ENCODE data around the gene HOXD13.

The HOXD13 gene

DNA sequence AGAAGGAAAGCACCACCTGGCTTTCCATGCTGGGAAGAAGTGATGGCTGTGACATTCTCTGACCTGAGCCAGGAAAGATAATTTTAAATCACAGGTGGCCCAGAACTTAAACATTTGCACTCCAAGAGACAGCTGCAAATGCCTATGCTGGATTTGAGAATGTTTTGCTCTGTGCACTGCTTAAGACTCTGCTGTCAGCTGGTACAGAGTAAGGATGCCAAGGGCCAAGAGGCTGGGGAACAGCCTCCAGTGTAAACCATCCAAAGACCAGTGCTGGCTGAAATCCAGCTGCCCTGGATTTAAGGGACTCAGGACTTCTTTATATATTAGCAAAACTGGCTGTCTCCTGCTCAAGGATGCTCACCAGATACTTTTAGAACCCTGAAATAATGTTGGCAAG is 40.9 kb downstream of the HOXD13 start:
- no peak for DNase-seq

- no peak for DNase-seq
These were observed 41.5 kb downstream of the HOXD13 start for GRCh38 chr2:176134035-176134434.

DNA sequence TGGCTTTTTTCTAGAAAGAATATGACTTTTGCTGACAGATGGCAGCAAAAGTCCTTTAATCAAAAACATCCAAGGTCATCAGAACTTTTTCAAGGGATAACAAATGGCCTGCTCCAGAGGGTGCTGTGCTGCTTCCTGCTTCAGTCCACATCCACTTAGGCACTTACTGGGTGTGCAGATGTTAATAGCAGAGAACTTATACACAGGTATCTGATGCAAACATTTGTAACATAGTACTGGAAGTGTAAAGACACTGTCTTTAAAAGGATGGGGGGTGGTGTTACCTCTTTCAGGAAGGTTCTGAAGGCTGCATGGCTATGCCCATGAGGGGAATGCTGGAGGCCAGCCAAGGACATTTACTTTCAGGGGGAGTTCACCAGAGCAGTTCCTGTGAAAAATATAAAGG is 42.5 kb downstream of the HOXD13 start:
- no peak for DNase-seq

GRCh38 chr2:176136374-176137251 is 44.1 kb downstream of the HOXD13 start:
- DNase-seq: no peak

GRCh38 chr2:176137252-176137580 is 44.7 kb downstream of the HOXD13 start:
- DNase-seq: no peak

DNA sequence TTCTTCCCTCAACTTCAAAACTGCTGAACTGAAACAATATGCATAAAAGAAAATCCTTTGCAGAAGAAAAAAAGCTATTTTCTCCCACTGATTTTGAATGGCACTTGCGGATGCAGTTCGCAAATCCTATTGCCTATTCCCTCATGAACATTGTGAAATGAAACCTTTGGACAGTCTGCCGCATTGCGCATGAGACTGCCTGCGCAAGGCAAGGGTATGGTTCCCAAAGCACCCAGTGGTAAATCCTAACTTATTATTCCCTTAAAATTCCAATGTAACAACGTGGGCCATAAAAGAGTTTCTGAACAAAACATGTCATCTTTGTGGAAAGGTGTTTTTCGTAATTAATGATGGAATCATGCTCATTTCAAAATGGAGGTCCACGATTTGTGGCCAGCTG is 45.4 kb downstream of the HOXD13 start:
- DNase-seq: no peak

GRCh38 chr2:176138526-176138922 is 46.0 kb downstream of the HOXD13 start:
- no peak for DNase-seq

DNA sequence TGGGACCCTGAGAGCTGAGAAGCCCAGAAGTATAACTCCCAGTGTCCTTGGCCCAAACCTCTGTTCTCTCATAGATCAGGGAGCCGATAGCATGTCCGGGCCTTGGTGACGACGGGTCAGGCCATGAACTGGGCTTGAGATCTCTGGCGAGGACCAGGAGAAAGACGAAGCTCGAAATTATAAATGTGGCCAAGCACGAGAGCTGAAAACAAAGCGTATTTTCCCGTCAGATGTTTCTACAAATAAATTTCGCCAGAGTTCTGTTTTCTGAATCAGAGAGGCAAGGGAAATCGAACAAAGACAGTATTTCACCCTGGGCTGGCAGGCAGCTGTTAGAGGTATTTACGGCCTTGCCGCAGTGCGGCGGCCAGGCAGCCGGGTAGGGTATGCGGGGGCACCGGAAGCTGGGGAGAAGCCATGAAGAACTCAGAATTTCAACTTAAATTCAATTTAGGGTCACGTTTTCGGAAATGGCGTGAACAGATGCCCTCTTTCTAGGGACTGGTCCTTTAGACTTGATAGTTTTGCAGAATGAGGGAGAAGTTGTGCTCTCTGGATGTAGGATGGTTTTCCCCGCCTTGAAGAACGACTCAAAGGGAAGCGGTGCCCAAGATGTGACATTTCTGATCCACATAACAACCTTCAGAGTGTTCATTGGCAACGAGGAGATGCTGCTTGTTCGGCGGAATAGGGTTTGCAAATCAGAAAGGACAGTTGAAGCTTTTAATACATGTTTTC is 46.6 kb downstream of the HOXD13 start:
- DNase-seq: no peak

DNA sequence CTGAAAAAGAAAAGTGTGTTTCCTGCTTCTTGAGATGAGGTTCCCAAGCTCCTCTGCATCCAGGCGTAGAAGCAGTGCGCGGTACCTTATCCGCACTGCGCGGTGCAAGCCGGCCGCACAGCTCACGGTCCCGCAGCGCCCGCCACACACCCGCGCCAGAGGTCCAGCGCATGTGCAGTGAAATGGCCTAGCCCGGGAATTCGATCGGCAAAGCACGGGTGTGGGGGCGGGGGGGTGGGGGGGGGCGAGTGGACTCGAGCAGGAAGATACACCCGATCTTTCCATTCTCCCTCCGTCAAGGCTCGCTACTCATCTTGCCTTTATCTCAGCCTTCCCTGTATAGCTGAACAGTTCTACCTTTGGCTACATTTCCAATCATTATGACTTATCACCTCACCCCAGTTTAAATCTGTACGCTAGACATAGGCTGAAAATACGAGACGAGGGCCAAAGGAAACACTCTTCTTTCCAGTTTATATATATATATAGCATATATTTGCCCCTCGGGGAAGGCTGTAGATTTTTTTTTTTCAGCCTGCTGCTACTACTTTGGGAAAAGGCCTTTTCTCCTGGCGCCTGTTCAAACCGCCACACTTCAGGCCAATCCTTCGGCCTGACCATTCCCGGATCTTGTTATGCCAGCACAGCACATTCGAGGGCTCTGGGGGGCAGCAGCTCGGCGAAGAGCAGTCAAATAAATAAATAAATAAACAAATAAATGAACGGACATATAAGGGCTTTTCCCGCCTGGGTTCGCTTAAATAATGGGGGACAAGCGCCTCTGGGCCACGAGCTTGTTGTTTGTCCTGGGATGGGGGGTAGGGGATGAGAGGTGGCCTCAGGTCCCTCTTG is 47.4 kb downstream of the HOXD13 start:
- DNase-seq: no peak

- peak; percentile 75 for DNase-seq
These were observed 48.2 kb downstream of the HOXD13 start for GRCh38 chr2:176140513-176141317.

- DNase-seq: no peak
These were observed 49.8 kb downstream of the HOXD13 start for GRCh38 chr2:176142281-176142680.

All from midbrain (tissue), 1 donor.